Panc1 (cell line): Measurements from ENCODE around the gene NAB2. TPM values are rescaled to one million over a fixed set of nuclear protein-coding genes. Genes with fewer than 3 reads are reported as not detected.

ENCODE experiments used
- ATAC-seq: fragments of 200-7000 bp; cut with Tn5 transposase; 2 replicates; pipeline ENCODE4 v1.9.1; 2020; ENCODE audit warnings: mild to moderate bottlenecking, moderate library complexity
- BruUV-seq: library from RNA; stranded (reverse); fragments of 400-500 nt; replicated peaks from 2 replicates; lab custom pipeline; 2021; lab: Mats Ljungman, UMichigan
- CTCF ChIA-PET: fragments of 300-600 bp; sonication (Branson Sonifier 250); formaldehyde crosslinking; loops from one replicate; lab custom pipeline; 2022; ENCODE audit warnings: antibody characterized with exemption; lab: Charles Lee
- POLR2A ChIA-PET: fragments of 300-600 bp; sonication (Branson Sonifier 250); formaldehyde crosslinking; loops from one replicate; lab custom pipeline; 2022; ENCODE audit warnings: antibody characterized with exemption; lab: Charles Lee
- DNase-seq: peaks from one replicate; pipeline ENCODE4 v3.0.0-alpha.2; 2010; ENCODE audit warnings: low read depth, low spot score
- H3K27ac ChIP-seq: 2 replicates; pipeline ENCODE4 v1.5.1; 2011; ENCODE audit warnings: mild to moderate bottlenecking, low read length, inconsistent platforms
- H3K27me3 ChIP-seq: fragments of 200-500 bp; sonication (Bioruptor generic); 2 replicates; pipeline ENCODE4 v1.6.0; 2014; ENCODE audit warnings: low read length, inconsistent platforms; ENCODE audit not compliant: control insufficient read depth, insufficient read depth
- H3K36me3 ChIP-seq: fragments of 200-500 bp; sonication (Bioruptor generic); 2 replicates; pipeline ENCODE4 v1.5.1; 2014; ENCODE audit warnings: inconsistent platforms, mild to moderate bottlenecking, low read length, moderate library complexity; ENCODE audit not compliant: control insufficient read depth, insufficient read depth
- H3K4me1 ChIP-seq: 2 replicates; pipeline ENCODE4 v1.5.1; 2011; ENCODE audit warnings: inconsistent platforms, mild to moderate bottlenecking, low read length, moderate library complexity; ENCODE audit not compliant: control insufficient read depth, insufficient read depth
- H3K4me3 ChIP-seq, 2 experiments: 2 replicates each; pipeline ENCODE4 v1.5.1; 2011 to 2012; ENCODE audit warnings: low read depth in 2 of 2, low read length in 2 of 2, mild to moderate bottlenecking in 2 of 2, inconsistent platforms in 1 of 2, moderate library complexity in 1 of 2
- H3K9me3 ChIP-seq: fragments of 200-500 bp; sonication (Bioruptor generic); 2 replicates; pipeline ENCODE4 v1.5.1; 2014; ENCODE audit warnings: low read depth, mild to moderate bottlenecking, inconsistent platforms, low read length, moderate library complexity; ENCODE audit not compliant: control insufficient read depth, insufficient read depth
- CTCF ChIP-seq: fragments of 450-650 bp; IDR thresholded peaks from 2 replicates; pipeline ENCODE4 v1.5.1; 2017; ENCODE audit warnings: mild to moderate bottlenecking
- POLR2AphosphoS5 ChIP-seq: IDR thresholded peaks from 2 replicates; pipeline ENCODE4 v1.6.1; 2012; ENCODE audit warnings: mild to moderate bottlenecking, low read depth, low read length, moderate library complexity
- REST ChIP-seq, 2 experiments: IDR thresholded peaks; 2 replicates each; pipeline ENCODE4 v1.6.1; 2011 to 2012; ENCODE audit warnings: low read depth in 2 of 2, control low read depth in 1 of 2, low read length in 1 of 2, mild to moderate bottlenecking in 1 of 2, moderate library complexity in 1 of 2; ENCODE audit not compliant: insufficient read depth in 1 of 2
- SIN3A ChIP-seq: IDR thresholded peaks from 2 replicates; pipeline ENCODE4 v1.6.1; 2012; ENCODE audit warnings: low read depth, mild to moderate bottlenecking, low read length, moderate library complexity, borderline replicate concordance; ENCODE audit not compliant: insufficient read depth
- TCF7L2 ChIP-seq: IDR thresholded peaks from 2 replicates; pipeline ENCODE4 v1.6.1; 2011; ENCODE audit warnings: mild to moderate bottlenecking, low read depth, low read length, inconsistent platforms
- in situ Hi-C: cut with HindIII; loops from 2 replicates; pipeline ENCODE4 v1.10.0; 2016; ENCODE audit warnings: low sequenced_read_pairs, low pct_unique_long_range_greater_than_20kb
- intact Hi-C: fragments of 100-400 bp; cut with micrococcal nuclease; formaldehyde crosslinking; loops from one replicate; pipeline ENCODE4 v1.10.0; 2022; ENCODE audit not compliant: unreplicated experiment
- total RNA-seq: library from RNA; stranded (reverse); gene quantifications from one replicate; pipeline ENCODE4 v1.2.1, GENCODE V29; 2021; ENCODE audit not compliant: unreplicated experiment

NAB2 gene
- total RNA-seq, 1 experiment from 2014 or later, result 13.9 TPM

- ATAC-seq, result no peak
- no peak for DNase-seq
- H3K4me3 ChIP-seq, result no peak overlapping the region
- no peak overlapping the region for H3K27ac ChIP-seq
- intact Hi-C loops (no loop called here), in situ Hi-C loops (no loop called here)
- no peaks in the 10 kb centered on the region for H3K27me3 ChIP-seq
- TF ChIP-seq POLR2AphosphoS5, result no peak
- TF ChIP-seq TCF7L2, result no peak
- TF ChIP-seq REST (IDR thresholded peaks at IDR 0.05; ENCODE audit: insufficient read depth in 1 of 2, low read depth in 2 of 2, low read length in 1 of 2), result no peak
- TF ChIP-seq SIN3A, result no peak
- TF ChIP-seq CTCF, result no peak
- H3K9me3 ChIP-seq, result no peaks in the 10 kb centered on the region
- no TSS peak for BruUV-seq
- no peaks in the 10 kb centered on the region for H3K4me1 ChIP-seq
- ChIA-PET CTCF (interaction anchor here (0.7 kb wide), 2 partner anchors 15 to 701 kb away, joined by 3 to 4 read pairs; no protein-coding TSS in a partner anchor), POLR2A (no interaction called here)
- no peaks in the 10 kb centered on the region for H3K36me3 ChIP-seq
Observed at GRCh38 chr12:57143454-57143853, 54.5 kb downstream of the NAB2 start.

Other genes starting within 250 kb of the NAB2 start
- gene SDR9C7, start 154.7 kb upstream of the NAB2 start, total RNA-seq, result not detected
- 0.08 TPM for gene RDH16, start 131.5 kb upstream of the NAB2 start, total RNA-seq
- gene ZBTB39, start 82.6 kb upstream of the NAB2 start, total RNA-seq, result 5.8 TPM
- gene TAC3, start 72.6 kb upstream of the NAB2 start, total RNA-seq, result not detected
- not detected for gene MYO1A, start 39.0 kb upstream of the NAB2 start, total RNA-seq
- 46.9 TPM for gene NEMP1, start 10.3 kb upstream of the NAB2 start, total RNA-seq
- 52.3 TPM for gene STAT6, start 22.2 kb downstream of the NAB2 start, total RNA-seq
- 9.0 TPM for gene LRP1, start 39.4 kb downstream of the NAB2 start, total RNA-seq
- not detected for gene LRP1-AS, start 58.5 kb downstream of the NAB2 start, total RNA-seq
- gene NXPH4, start 127.7 kb downstream of the NAB2 start, total RNA-seq, result 2.1 TPM
- gene SHMT2, start 140.6 kb downstream of the NAB2 start, total RNA-seq, result 67.1 TPM
- gene STAC3, start 162.1 kb downstream of the NAB2 start, total RNA-seq, result 0.87 TPM